ENCODE results near the gene BSCL2. TPM values are rescaled to one million over a fixed set of nuclear protein-coding genes. Genes with fewer than 3 reads are reported as not detected.

The BSCL2 gene
- total and polyA plus RNA-seq, 2 of the 13 experiments (the other 11 are each of a cell fraction or from before 2014, with no cell fraction given) = 19.5 to 21.1 TPM

- Histone ChIP-seq H3K9me3 (ENCODE audit: low read length) (no peaks in the 10 kb centered on the region), H3K4me1 (ENCODE audit: insufficient read depth, low read length) (peaks cover 18% of the 10 kb centered on the region), H3K36me3 (replicated peaks in 1 of 2; ENCODE audit: control insufficient read depth in 1 of 2, insufficient read depth in 2 of 2, low read length in 2 of 2) (peaks cover 8 to 29% of the 10 kb centered on the region in 2 experiments), H3K27ac (ENCODE audit: extremely low read length, insufficient read depth, low read length) (peak overlapping the region; percentile 69), H3K4me2 (ENCODE audit: low read depth, low read length) (peak overlapping the region; percentile 99), H3K4me3 (replicated peaks in 1 of 3; ENCODE audit: insufficient read depth in 1 of 3, low read depth in 2 of 3, low read length in 3 of 3) (peak overlapping the region; percentile 70 to 86 (median 80)), H3K79me2 (ENCODE audit: insufficient read depth, low read length) (no peaks in the 10 kb centered on the region), H2AFZ (ENCODE audit: low read length) (no peak overlapping the region), H3K27me3 (ENCODE audit: control insufficient read depth in 1 of 2, insufficient read depth in 2 of 2, low read length in 2 of 2) (no peaks in the 10 kb centered on the region), H3K9ac (ENCODE audit: insufficient read depth, low read depth, low read length) (peak overlapping the region; percentile 78), H4K20me1 (ENCODE audit: insufficient read depth, low read length) (peaks cover 6% of the 10 kb centered on the region; the same call in 1 of the 2 replicates)
- ATAC-seq (peak; percentile 93), DNase-seq (ENCODE audit: low spot score) (peak; percentile 83), FAIRE-seq (peak; percentile 26)
- in situ Hi-C loops (cut with HindIII; ENCODE audit: extremely low pct_ligation_motif_present, low pct_unique_long_range_greater_than_20kb) (loop anchor here (10.0 kb wide), 1 partner anchor 311 kb away; no protein-coding TSS in a partner anchor), intact Hi-C loops (cut with micrococcal nuclease; ENCODE audit: unreplicated experiment) (no loop called here)
- no TSS peak for BruUV-seq (replicated peaks)
- CTCF ChIA-PET (ENCODE audit: low intra/inter-chr PET ratio, low total read pairs) = no interaction called here
- 44% methylated on average over 21 of the region's 73 CpGs for WGBS (ENCODE audit: low lambda C conversion rate)
- POLR2A ChIA-PET = interaction anchor here (0.6 to 4.3 kb wide), 21 partner anchors 12 to 335 kb away, joined by 3 to 27 read pairs (median 4); partner anchors contain the start of genes B3GAT3, C11orf98, CSKMT and HNRNPUL2
- TF ChIP-seq ZNF468 (CRISPR knock-in tag; IDR thresholded peaks at IDR 0.05) (no peak), ZNF318 (CRISPR knock-in tag; IDR thresholded peaks at IDR 0.05) (0 out of 2 replicates have a peak, but pooled peaks have one; percentile 33), SP2 (CRISPR knock-in tag; IDR thresholded peaks at IDR 0.05) (peak; percentile 75), ZBTB2 (CRISPR knock-in tag; IDR thresholded peaks at IDR 0.05; ENCODE audit: low read depth) (peak; percentile 34; the same call in 1 of the 2 replicates), ZNF446 (CRISPR knock-in tag; IDR thresholded peaks at IDR 0.05) (no peak), ARID2 (CRISPR knock-in tag; IDR thresholded peaks at IDR 0.05; ENCODE audit: borderline replicate concordance) (0 out of 2 replicates have a peak, but pooled peaks have one; percentile 68), ZGPAT (CRISPR knock-in tag; IDR thresholded peaks at IDR 0.05) (peak; percentile 39; the same call in 1 of the 2 replicates), SALL1 (CRISPR knock-in tag; IDR thresholded peaks at IDR 0.05) (peak; percentile 42), ZNF709 (CRISPR knock-in tag; IDR thresholded peaks at IDR 0.05) (peak; percentile 72; the same call in 1 of the 2 replicates)
Observed at GRCh38 chr11:62705880-62706849, 1.1 kb downstream of the BSCL2 start.

All from HepG2 (cell line).